GM12865 (cell line): ENCODE data around the gene ZDHHC20.
A peak's percentile ranks its signal among the peaks of the same experiment; 100 is the strongest.

Experiments
- DNase-seq: peaks from one replicate; pipeline ENCODE4 v3.0.0; 2010; ENCODE audit warnings: low read depth
- H3K4me3 ChIP-seq: 2 replicates; pipeline ENCODE4 v1.5.1; 2011; ENCODE audit warnings: mild to moderate bottlenecking, low read depth, low read length, control low read depth
- TF ChIP-seq, protein P1 (sequence below): IDR thresholded peaks from 2 replicates; pipeline ENCODE4 v1.5.1; 2011; ENCODE audit warnings: low read length, control low read depth, low read depth, inconsistent platforms; ENCODE audit not compliant: insufficient read depth; ENCODE audit errors: missing control alignments

ZDHHC20 gene, protein sequence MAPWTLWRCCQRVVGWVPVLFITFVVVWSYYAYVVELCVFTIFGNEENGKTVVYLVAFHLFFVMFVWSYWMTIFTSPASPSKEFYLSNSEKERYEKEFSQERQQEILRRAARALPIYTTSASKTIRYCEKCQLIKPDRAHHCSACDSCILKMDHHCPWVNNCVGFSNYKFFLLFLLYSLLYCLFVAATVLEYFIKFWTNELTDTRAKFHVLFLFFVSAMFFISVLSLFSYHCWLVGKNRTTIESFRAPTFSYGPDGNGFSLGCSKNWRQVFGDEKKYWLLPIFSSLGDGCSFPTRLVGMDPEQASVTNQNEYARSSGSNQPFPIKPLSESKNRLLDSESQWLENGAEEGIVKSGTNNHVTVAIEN

DNA sequence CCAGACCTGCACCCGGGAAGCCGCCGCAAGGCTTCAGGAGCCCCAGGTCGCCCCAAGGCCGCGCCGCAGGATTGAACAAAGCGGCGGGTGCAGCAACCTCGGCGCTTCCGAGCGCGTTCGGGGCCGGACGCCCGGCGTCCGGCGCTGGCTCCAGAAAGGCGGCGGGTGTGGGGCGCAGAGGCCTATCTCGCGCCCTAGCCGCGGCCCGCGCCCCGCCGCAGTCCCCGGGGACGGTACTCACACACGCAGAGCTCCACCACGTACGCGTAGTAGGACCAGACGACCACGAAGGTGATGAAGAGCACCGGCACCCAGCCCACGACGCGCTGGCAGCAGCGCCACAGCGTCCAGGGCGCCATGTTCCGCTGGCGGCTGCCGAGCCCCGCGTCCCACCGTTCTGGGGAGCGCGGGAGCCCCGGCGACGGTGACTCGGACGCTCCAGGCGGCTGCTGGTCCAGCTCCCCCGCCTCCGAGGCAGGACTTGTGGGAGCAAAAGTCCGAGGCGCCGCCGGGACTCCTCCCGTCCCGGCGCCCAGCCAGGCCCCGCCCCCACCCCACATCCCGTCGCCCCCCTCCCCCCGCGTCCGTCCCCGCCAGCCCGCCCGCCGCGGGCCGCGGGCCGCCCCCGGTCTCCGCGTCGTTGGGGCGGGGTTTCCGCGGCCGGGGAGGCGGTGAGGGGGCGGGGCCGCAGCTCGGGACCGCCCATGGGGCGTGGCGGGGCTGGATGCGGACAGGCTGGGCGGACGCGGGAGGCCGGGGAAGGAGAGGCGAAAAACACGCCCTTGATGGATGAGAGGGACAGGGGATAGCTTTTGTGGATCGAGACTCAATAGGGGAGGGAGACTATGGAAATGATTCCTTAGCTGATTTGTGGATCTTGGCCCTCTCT, at the start of gene ZDHHC20:
ZDHHC20 (minus strand) TSS at position 491 of the 889 bp plus-strand sequence; CDS start at position 359, 132 bp downstream.
- DNase-seq, result peak; percentile 89
- TF ChIP-seq, protein P1, sequence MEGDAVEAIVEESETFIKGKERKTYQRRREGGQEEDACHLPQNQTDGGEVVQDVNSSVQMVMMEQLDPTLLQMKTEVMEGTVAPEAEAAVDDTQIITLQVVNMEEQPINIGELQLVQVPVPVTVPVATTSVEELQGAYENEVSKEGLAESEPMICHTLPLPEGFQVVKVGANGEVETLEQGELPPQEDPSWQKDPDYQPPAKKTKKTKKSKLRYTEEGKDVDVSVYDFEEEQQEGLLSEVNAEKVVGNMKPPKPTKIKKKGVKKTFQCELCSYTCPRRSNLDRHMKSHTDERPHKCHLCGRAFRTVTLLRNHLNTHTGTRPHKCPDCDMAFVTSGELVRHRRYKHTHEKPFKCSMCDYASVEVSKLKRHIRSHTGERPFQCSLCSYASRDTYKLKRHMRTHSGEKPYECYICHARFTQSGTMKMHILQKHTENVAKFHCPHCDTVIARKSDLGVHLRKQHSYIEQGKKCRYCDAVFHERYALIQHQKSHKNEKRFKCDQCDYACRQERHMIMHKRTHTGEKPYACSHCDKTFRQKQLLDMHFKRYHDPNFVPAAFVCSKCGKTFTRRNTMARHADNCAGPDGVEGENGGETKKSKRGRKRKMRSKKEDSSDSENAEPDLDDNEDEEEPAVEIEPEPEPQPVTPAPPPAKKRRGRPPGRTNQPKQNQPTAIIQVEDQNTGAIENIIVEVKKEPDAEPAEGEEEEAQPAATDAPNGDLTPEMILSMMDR, result no peak

DNA sequence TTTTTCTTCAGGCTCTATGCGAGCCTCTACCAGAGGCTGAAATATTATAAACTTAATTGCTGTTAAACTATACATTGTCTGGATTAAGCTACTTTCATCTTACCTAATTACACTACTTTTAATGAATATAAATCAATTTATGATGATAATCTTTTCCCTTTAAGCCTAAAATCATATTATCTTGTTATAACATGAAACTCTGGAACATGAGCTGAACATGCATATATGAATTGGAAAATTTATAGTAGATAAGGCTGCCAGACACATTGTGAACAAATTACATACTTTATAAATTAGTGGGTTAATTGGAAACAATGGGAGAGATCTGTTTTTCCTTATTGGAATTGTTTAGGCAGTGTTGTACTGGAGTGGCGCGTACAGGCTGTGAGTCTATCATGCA, 45.3 kb upstream of the ZDHHC20 start:
- no peak for DNase-seq
- no peak overlapping the region for H3K4me3 ChIP-seq
- TF ChIP-seq, protein P1, result no peak

More for the DNA sequence above, at the start of gene ZDHHC20:
- peak within 1 kb of the TSS; percentile 100 for H3K4me3 ChIP-seq

DNA sequence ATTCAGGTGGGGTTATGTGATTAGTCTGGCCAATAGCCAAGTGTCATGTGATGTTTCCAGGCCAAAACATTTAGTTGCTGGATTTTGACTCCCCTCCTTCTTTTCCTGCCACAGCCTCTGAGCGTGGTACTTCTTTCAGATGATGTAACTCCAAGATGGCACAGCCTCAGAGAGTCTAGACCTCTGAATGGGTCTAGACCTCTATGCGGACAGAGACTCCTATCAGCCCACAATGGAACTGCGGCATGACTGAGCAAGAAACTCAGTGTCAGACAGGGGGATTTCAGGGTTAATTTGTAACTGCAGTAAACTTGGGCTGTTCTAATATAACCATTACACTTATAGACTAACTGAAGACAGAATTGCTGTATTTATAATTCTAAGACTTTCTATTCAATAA, 42.6 kb upstream of the ZDHHC20 start:
- no peak for DNase-seq
- no peak overlapping the region for H3K4me3 ChIP-seq
- TF ChIP-seq, protein P1, result no peak

DNA sequence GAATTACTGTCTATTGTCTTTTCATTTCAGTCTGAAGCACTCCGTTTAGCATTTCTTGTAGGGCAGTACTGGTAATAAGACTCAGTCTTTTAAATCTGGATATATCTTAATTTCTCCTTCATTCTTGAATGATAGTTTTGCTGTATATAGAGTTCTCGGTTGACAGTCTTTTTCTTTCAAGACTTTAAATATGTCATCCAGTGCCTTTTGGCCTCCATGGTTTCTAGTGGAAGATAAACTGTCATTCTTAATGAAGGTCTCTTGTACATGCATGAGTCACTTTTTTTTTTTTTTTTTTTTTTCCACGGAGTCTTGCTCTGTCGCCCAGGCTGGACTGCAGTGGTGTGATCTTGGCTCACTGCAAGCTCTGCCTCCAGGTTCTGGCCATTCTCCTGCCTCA, 27.2 kb upstream of the ZDHHC20 start:
- TF ChIP-seq, protein P1, result no peak
- H3K4me3 ChIP-seq, result no peak overlapping the region
- no peak for DNase-seq

DNA sequence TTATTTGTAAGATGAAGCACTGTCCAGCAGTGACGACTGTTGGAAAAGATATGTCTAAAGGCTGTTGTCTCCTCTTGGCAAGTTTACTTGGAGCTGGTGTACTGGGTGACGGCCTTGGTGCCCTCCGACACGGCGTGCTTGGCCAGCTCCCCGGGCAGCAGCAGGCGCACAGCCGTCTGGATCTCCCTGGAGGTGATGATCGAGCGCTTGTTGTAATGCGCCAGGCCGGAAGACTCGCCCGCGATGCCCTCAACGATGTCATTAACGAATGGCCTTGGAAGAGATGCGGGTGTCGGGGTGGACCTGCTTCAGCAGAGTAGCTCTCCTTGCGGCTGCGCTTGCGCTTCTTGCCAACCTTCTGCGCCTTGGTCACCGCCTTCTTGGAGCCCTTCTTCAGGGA, 24.6 kb upstream of the ZDHHC20 start:
- TF ChIP-seq, protein P1, result no peak
- no peak for DNase-seq

DNA sequence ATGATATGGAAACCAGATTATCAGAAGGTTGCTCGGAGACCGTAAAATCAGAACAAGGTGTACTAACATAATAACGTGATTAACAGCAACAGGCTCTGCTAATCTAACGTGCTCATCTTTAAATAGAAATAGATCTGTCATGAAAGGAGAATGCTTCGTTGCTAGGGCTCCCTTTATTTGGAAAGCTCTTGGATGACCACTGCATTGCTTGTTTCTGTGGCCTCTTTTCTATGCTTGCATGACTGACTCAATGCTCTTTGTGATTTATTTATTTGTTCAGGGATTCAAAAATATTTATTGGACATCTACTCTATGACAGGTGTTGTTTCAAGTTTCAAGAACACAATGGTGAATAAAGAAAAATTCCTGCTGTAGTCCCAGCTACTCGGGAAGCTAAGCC, 22.3 kb upstream of the ZDHHC20 start:
- H3K4me3 ChIP-seq, result no peak overlapping the region
- TF ChIP-seq, protein P1, result no peak
- no peak for DNase-seq

More for the DNA sequence above, 24.6 kb upstream of the ZDHHC20 start:
- no peak overlapping the region for H3K4me3 ChIP-seq
